Smooth muscle cell of the brain vasculature (primary cell): Measurements from ENCODE around the gene ST6GALNAC3.

ENCODE experiments used
- DNase-seq: peaks from one replicate; pipeline ENCODE4 v3.0.0-alpha.2; 2012; ENCODE audit warnings: low read depth, low spot score

The ST6GALNAC3 gene

DNA sequence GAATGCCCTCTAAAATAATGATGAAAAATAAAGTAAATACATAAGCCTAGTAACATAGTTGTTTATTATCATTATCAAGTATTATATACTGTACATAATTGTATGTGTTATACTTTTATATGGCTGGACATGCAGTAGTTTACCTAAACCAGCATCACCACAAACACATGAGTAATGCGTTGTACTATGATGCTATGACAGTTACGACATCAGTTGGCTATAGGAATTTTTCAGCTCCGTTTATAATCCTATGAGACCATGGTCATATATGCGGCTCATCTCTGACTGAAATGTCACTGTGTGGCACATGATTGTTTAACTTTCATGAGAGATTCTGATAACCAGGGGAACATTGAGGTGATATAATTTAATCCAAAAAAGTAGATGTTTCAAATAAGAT is 352.1 kb downstream of the ST6GALNAC3 start:
- DNase-seq, result no peak

DNA sequence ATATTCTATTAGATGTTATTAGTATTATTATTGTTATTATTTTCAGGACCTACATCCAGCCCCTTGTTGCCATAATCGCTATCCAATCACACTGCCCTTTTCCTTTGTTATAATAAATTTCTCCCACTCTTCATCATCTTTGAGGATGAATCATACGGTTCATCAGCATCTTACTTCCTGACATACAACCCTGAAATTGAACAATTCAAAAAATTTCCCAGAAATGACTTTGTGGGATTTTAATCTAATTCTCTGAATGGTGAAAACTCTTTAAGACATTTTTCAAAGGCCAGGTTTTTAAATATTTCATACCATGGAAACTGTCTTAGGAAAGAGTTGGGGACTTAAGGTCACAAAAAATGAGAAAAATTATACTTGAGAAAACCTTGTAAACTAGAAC is 353.5 kb downstream of the ST6GALNAC3 start:
- no peak for DNase-seq

DNA sequence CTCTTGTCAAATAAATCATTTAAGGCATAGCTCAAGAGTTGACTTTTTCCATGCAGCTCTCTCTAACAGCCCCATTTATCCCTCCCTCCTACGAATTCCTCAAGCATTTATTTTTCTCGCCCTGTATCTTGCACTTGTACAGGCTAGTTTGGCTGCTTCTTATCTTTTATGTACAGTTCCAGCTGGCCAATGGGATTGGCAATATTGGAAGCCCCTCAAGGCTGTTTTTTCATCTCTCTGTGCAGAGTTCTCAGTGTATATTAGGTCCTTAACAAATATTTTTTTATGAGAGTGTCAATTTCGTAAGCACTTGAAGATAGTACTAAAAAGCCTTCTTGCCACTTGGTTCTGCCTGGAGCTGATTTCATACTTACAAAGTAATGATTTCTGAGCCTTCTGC is 356.0 kb downstream of the ST6GALNAC3 start:
- no peak for DNase-seq

DNA sequence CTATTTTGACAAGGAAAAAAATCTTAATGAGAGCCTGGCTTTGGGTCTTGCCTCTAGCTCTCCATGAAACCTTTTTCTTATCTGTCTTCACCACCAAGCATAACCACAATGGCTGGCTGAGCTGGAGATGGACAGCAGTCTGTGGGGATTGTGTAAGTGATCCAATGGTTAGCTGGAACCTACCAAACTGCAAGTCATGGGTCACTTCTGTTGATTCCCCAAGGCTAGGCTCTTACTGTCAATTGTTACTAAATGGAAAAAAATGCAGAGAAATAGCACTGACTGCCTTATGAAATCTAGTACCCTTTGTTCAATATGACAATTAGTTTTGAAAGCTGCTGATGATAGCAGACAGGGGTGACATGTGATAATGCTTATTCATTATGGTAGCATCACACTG is 359.0 kb downstream of the ST6GALNAC3 start:
- no peak for DNase-seq

DNA sequence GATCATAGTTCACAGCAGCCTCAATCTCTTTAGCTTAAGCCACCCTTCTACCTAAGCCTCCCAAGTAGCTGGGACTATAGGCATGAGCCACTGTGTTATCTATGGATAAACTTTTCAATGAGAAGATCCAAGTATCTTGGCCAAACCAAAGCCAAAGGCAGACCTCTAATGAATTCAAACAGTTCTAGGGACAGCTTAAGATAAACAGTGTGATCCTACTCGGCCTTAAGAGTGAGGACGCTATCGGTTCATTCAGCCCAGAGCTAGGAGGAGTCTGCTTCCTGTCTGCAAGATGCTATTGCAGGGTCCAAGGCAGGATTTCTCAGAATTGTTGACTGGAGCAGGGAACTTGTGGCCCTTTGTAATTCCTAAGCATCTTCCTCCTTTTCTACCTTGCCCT is 368.7 kb downstream of the ST6GALNAC3 start:
- DNase-seq, result no peak

DNA sequence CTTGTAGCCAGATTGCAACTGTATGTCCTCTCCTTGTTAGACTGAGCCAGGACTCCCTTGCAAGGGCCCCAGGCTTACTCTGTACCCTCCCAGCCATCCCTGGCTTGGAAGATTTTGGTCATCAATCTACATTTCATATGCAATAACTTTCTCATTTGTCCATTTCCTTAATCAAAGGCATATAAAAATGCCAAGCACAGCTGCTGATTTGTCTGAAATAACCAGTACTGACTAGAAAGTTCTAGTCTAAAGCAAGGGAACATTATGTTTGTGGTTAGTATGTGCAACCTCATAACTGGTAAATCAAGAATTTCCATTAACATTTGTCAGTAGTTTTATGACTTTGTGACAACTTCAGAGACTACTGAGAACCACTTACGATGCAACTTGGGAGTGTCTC is 370.2 kb downstream of the ST6GALNAC3 start:
- no peak for DNase-seq

DNA sequence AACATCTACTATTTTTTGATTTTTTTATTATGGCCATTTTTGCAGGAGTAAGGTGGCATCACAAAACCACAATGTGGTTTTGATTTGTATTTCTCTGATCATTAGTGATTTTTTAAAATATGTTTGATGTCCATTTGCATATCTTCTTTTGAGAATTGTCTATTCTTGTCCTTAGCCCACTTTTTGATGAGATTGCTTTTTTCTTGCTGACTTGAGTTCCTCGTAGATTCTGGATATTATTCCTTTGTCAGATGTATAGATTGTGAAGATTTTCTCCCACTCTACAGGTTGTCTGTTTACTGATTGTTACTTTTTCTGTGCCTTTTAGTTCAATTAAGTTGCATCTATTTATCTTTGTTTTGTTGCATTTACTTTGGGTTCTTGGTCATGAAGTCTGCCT is 375.7 kb downstream of the ST6GALNAC3 start:
- DNase-seq, result no peak

DNA sequence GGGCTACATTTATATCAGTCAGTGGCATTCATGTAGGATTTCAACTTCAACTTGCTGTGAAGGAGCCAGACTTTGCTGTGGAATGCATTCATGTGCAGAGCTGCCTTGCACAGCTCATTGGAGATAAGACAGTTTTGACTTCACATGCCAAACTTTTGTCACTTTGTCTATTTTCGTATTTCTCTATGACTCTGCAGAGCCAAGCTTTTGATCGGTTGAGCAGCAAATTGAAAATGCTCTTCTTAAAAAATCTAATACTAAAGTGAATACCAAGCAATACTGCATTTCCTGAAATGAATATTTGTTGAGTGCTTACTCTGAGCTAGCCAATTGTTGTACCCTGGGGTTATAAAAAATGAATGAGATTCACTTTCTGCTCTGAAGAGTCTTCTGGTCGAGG is 388.7 kb downstream of the ST6GALNAC3 start:
- DNase-seq, result no peak

DNA sequence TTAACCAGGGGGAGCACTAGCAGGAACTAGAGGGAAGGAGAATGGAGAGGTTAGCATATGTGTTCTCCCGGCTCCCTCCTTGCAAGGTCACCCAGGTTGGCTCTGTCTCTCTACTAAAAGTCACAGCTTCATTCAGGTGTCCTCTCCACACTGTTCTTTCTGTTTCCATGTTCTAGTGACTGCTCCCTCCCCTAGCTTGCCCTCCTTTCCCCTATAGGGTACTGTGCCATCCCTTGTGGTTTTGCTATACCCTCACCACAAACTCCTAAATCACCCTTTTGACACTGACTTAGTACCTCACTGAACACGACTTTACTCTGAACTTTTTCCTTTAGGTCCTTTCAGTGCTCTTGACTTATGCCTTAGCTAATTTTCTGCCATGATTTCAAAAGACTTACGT is 389.3 kb downstream of the ST6GALNAC3 start:
- DNase-seq, result no peak

DNA sequence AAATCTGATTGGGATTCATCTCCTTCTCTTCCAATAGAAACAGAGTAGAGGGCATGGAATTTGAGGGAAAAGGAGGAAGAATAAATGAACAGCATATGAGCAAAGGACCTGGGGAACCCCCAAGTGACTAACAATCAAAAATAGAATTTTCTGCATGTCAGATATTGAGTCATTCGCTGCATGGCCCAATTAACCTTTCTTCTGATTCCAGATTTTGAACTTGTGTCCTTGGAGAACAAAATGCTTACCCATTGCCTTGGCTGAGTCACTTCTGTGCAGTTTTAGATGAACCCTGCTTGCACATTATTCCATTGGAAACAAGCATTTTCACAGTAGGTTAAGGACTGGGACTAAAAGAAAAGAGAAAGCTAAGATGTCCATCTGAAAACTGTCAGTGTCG is 390.5 kb downstream of the ST6GALNAC3 start:
- DNase-seq, result no peak

DNA sequence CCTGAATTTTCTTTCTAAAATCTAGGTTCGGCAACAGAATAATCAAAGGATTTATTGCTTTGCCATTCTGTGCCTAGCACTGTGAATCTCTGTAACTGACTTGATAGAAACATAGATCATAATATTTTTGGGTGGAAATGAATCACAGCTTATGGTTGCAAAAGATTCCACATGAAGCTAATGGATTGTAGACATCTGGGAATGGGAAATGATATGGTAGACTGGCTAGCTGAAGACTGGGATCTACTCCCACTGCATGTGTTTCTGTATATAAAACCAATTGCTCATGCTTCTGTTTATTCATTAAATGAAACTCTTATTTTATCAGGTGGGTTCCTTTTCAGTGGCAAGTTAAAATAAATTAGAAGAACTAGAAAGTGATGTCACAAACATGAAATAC is 395.6 kb downstream of the ST6GALNAC3 start:
- DNase-seq, result no peak

DNA sequence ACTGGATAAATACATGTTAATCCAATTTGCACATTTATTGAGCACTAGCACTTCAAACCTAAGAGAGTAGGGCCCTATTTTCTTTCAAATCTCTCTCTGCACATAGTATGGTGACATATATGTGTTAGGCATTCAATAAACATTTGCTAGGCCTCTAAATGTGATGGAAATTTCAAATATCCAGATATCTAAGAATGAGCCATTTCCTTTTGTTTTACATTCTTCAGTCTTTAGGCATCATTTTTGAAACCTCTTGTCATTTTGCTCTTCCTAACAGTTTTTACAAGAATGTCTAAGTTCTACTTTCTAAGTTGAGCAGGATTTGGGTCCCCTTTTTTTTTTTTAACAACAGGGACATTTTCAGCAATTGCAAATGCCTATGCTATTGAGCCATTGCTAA is 397.0 kb downstream of the ST6GALNAC3 start:
- DNase-seq, result no peak

DNA sequence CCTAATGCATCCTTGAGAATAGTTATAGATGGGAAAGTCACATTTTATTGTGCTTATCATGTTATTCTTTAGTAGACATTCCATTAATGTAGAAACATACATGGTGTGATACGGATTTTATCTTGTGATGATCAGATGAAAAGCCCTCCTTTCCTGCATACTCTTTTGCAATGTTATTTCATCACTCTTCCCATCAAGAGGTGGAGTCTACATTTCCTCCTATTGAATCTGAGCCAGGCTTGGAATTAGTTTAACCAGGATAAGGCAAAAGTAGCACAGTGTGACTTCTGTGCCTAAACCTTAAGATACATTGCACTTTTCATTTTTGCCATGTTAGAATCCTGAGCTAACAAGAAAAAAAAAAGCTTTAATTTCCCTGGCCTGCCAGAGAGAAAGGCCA is 399.0 kb downstream of the ST6GALNAC3 start:
- no peak for DNase-seq

DNA sequence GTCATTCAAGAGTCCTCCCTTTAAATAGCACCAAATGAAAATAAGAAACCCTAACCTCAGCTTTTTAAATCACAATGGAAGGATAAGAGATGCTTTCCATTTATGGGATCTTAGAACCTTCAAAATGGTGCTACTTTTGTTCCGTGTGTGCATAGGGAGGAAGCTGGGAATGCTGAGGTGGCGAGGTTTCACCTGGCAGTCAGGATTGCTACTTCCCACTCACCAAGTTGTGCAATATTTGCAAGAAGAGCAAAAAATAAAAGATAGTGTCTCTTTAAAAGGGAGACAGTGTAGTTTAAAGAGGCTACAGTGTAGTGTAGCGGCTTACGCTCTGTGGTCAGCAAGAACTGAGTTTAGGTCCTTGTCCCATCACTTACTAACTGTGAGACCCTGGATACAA is 400.4 kb downstream of the ST6GALNAC3 start:
- DNase-seq, result no peak

DNA sequence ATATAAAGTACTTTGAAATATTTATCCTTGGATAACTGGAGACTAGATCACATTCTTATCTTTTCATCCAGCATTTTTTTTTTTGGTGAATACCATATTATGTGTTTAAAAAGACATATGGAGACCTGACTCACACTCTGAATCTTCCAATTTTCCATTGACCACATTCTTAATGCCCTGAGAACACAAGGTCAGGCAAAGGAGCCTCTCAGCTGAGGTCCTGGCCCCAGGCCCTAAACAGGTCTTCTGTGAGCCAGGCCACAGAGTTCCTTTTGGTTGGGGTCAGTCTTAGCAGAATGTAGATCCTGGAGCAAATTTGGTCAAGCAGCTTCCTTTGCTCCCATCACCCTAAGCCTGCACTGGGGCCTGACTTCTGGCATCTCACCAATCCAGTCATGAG is 402.6 kb downstream of the ST6GALNAC3 start:
- DNase-seq, result no peak

DNA sequence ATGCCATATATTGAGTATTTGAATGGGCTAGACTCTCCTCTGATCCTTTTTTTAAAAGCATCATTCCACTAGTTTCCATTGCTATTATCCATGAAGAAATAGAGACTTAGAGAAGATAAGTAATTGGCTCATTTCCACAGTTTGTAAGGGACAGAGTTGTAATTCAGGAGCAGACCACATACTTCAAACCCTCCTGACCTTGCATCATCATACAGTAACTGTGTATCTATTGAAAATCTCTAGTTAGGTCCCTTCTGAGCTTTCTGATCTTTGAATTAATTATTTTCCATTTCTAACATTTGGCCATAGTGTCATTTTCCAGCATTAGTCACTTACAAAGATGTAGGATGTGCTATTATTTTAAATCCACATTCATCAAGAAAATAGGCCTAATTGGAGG is 406.3 kb downstream of the ST6GALNAC3 start:
- no peak for DNase-seq

DNA sequence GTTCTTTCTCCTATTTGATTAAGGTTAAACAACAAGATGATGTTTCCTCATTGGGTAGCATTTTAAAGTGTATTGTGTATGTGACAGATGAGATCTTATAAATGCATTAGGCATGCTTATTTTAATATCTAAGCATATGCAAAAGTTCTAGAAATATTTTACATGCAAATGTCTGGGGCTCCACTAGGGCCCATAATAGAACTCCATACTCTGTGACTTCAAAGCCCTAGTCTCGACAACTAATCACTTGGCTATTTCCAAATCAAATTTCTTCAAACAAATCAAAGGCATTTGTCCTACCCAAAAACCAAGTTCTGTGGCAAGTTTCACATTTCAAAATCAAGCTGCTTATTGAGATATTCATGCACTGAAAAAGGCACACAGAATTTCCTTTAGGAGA is 407.1 kb downstream of the ST6GALNAC3 start:
- DNase-seq, result no peak

DNA sequence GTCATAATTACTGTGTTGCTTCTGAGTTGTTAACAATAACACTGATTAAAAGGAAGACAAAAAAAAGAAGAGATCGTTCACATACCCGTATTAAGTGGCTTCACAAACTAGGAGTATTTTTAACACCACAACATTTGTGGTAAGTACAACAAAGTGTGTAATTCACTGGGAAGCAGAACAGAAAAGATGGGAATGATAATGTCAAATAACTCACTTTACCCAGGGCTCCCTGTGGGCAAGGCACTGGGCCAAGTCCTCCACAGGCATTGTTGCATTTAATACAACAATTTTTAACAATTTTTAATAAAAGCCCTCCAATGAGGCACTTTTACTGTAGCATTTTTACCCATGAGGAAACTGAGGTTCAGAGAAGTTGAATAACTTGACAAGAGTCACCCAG is 407.7 kb downstream of the ST6GALNAC3 start:
- no peak for DNase-seq

DNA sequence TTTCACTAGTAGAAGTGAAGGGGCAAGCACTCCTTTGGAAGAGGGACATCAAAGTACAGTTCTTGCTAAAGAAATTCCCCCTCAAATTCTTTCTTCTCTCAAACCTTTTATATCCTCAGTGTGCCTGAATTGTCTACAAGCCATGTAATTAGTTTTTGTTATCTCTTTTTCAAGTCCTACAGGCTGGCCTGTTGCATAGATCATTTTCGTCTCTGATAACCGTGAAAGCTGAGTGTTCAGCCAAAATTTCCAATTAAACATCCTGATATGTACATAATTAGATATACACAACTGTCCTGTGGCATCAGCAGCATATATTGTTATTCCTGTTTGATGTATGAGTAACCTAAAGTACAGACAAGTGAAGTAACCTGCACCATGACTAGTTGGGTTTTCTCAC is 417.2 kb downstream of the ST6GALNAC3 start:
- DNase-seq, result no peak

DNA sequence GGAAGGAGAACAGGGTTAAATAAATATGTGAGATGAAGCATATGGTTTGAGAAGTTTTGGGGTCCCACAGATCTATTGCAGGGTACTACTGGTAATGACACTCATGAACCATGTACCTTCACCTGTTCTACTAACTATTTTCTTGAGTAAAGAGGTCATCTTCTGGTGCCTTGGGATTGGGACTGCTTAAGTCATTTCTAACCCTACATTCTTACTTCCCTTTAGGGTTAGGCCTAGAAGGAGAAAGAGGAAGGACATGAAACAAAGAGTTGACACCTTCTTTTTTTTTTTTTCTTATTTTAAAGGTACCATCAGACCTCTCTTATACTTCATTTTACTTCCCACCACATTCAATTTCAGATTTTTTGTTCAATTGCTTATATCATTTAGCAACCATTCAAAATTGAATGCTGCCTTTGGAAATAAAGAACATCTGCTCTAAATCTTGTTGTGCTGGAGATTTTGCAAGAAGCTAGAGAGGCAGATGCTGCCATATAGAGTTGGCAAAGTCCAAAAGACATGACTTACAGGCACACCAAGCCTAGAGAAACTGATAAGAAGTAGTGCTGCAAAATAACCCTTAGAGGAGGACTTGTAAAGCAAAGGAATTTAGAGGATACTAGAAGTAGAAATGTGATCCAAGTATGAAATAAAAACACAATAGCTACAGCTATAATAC is 418.3 kb downstream of the ST6GALNAC3 start:
- DNase-seq, result no peak

DNA sequence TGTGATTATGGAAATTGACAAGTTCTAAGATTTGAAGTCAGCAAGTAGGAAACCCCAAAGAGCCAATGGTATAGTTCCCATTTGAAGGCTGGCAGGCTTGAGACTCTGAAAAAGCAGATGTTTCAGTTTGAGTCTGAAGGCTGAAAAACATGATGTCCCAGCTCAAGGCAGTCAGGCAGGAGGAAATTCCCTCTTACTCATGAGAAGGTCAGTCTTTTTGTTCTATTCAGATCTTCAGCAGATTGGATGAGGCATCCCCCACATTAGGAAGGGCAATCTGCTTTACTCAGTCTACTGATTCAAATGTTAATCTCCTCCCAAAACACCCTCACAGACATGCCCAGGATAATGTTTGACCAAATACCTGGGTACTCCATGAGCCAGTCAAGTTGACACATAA is 420.3 kb downstream of the ST6GALNAC3 start:
- DNase-seq, result no peak

DNA sequence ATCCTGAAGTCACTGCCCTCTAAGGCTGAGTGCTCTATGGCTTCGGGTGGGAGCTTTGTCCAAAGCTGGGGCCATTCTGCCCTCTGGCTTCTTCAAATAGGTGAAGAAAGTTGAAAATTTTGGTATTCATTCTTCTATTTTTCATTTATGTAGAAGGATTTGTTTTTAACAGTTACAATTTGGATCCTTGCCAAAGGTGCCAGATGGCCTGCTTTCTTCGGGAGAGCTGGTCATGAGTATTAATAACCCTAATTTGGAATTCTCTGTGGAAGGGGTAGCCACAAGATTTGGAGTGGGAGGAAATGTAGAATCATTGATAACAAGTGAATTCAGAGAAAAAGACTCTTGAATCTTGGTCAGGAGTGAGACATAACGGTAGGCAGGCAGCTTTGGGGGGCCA is 422.3 kb downstream of the ST6GALNAC3 start:
- DNase-seq, result no peak

DNA sequence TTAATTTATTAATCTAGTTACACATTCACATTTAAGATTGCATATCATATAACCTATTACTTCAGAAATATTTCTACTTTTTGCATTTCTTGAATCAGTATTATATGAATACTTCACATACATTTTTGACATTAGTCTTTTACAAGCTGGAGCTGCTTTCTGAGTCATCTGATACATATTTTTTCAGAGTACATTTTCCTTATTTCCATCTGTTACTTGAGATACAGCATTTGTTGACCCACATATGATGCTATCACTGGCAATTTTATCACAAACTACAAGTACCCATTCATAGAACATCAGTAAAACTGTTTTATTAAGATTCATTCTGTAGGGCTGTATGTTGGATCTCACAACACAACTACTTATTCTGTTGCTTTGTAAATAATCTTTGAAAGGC is 425.6 kb downstream of the ST6GALNAC3 start:
- no peak for DNase-seq

DNA sequence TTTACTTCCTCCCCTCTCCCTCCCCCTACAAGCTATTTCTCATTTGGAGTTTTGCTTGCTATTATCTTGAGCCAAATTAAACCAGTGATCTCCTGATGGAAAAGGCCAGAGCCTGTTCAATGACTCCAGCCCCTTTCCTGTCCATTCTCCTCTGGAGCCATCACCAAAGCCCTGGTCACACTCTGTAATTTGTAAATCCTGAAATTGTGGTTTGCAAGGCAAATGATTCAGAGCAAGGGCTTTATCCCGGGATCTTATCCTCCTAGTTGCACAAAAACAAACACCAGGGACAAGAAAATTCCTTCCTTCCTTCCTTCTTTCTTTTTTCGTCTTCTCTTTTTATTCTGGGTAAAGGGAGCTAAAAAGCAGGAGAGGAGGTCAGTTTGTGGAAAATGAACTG is 426.6 kb downstream of the ST6GALNAC3 start:
- no peak for DNase-seq
